B cell (primary cell): ENCODE data around the gene DOCK4. TPM values are rescaled to one million over a fixed set of nuclear protein-coding genes. Genes with fewer than 3 reads are reported as not detected.

Experiments
- ATAC-seq: fragments of 200-7000 bp; cut with Tn5 transposase; one replicate; pipeline ENCODE4 v1.10.0; 2021; ENCODE audit warnings: low read depth, mild to moderate bottlenecking, moderate number of reproducible peaks, moderate library complexity
- CTCF ChIA-PET: fragments of 350-600 bp; sonication (Branson Sonifier 250); formaldehyde crosslinking; loops from one replicate; lab custom pipeline; 2021; ENCODE audit warnings: antibody characterized with exemption, inconsistent platforms; lab: Charles Lee
- POLR2A ChIA-PET: fragments of 350-600 bp; sonication (Branson Sonifier 250); formaldehyde crosslinking; loops from one replicate; lab custom pipeline; 2021; ENCODE audit warnings: antibody characterized with exemption; lab: Charles Lee
- DNase-seq: peaks from one replicate; pipeline ENCODE4 v3.0.0; 2013
- H2AFZ ChIP-seq: 2 replicates; pipeline ENCODE4 v1.6.1; 2012; ENCODE audit warnings: mild to moderate bottlenecking, low read depth, low read length; ENCODE audit not compliant: insufficient read depth, poor library complexity, severe bottlenecking
- H3K27ac ChIP-seq, 2 donors: 1 replicate in 1 of 2; 2 replicates in 1 of 2; pipeline ENCODE4 v1.5.1; 2012 to 2013; ENCODE audit warnings: low read length in 2 of 2, mild to moderate bottlenecking in 2 of 2, moderate library complexity in 1 of 2
- H3K27me3 ChIP-seq, 4 experiments: fragments of 200-600 bp in 1 of 4; sonication (generic) in 1 of 4; replicated peaks in 1 of 4; 1 replicate in 2 of 4; 2 replicates in 2 of 4; pipeline versions ENCODE4 v1.6.1 to v1.7.0; 2013 to 2016; ENCODE audit warnings: low read length in 3 of 4, mild to moderate bottlenecking in 2 of 4, mixed read lengths in 1 of 4, moderate library complexity in 1 of 4; ENCODE audit not compliant: insufficient read depth in 4 of 4, control insufficient read depth in 3 of 4; ENCODE audit errors: control extremely low read depth in 1 of 4
- H3K36me3 ChIP-seq, 2 experiments: replicated peaks in 1 of 2; 1 replicate in 1 of 2; 2 replicates in 1 of 2; pipeline versions ENCODE4 v1.6.1 to v1.7.1; 2013; ENCODE audit warnings: low read length in 1 of 2; ENCODE audit not compliant: insufficient read depth in 2 of 2, control insufficient read depth in 1 of 2; ENCODE audit errors: control extremely low read depth in 1 of 2, extremely low read depth in 1 of 2
- H3K4me1 ChIP-seq, 2 donors: fragments of 200-600 bp in 1 of 2; sonication (generic) in 1 of 2; 1 replicate in 1 of 2; 2 replicates in 1 of 2; pipeline versions ENCODE4 v1.5.1 to v1.6.1; 2013 to 2017; ENCODE audit warnings: low read length in 2 of 2; ENCODE audit not compliant: control insufficient read depth in 2 of 2, insufficient read depth in 2 of 2
- H3K4me2 ChIP-seq: replicated peaks from 2 replicates; pipeline ENCODE3; 2012; ENCODE audit warnings: mild to moderate bottlenecking, low read depth, low read length; ENCODE audit not compliant: poor library complexity, severe bottlenecking
- H3K4me3 ChIP-seq, 5 experiments: fragments of 200-600 bp in 1 of 5; sonication (generic) in 1 of 5; 1 replicate in 3 of 5; 2 replicates in 2 of 5; pipeline versions ENCODE4 v1.5.1 to v1.7.0; 2011 to 2016; ENCODE audit warnings: low read length in 4 of 5, mild to moderate bottlenecking in 4 of 5, low read depth in 2 of 5, control low read depth in 1 of 5, moderate library complexity in 1 of 5; ENCODE audit not compliant: insufficient read depth in 1 of 5; ENCODE audit errors: control extremely low read depth in 1 of 5, extremely low read depth in 1 of 5
- H3K79me2 ChIP-seq: fragments of 200-600 bp; sonication (generic); one replicate; pipeline ENCODE4 v1.6.0; 2016; ENCODE audit warnings: low read length; ENCODE audit not compliant: control insufficient read depth, insufficient read depth
- H3K9ac ChIP-seq: fragments of 200-600 bp; sonication (generic); 2 replicates; pipeline ENCODE4 v1.6.1; 2017; ENCODE audit warnings: mild to moderate bottlenecking, low read length, moderate library complexity
- H3K9me3 ChIP-seq, 3 donors: one replicate each; pipeline versions ENCODE4 v1.6.1 to v1.7.1; 2013; ENCODE audit warnings: low read length in 2 of 3; ENCODE audit not compliant: control insufficient read depth in 2 of 3, insufficient read depth in 1 of 3; ENCODE audit errors: control extremely low read depth in 1 of 3
- H4K20me1 ChIP-seq: 2 replicates; pipeline ENCODE4 v1.6.0; 2012; ENCODE audit warnings: mild to moderate bottlenecking, low read length; ENCODE audit not compliant: insufficient read depth, control insufficient read depth, poor library complexity, severe bottlenecking
- H3K27ac Mint-ChIP-seq: one replicate; pipeline ENCODE4 v1.8.0; 2021; ENCODE audit warnings: mixed read lengths
- H3K27me3 Mint-ChIP-seq: one replicate; pipeline ENCODE4 v1.8.0; 2021; ENCODE audit warnings: mixed read lengths
- H3K4me1 Mint-ChIP-seq: one replicate; pipeline ENCODE4 v1.8.0; 2021; ENCODE audit warnings: mixed read lengths
- H3K4me3 Mint-ChIP-seq: one replicate; pipeline ENCODE4 v1.8.0; 2021; ENCODE audit warnings: mixed read lengths
- H3K9me3 Mint-ChIP-seq: one replicate; pipeline ENCODE4 v1.8.0; 2022; ENCODE audit warnings: mixed read lengths; ENCODE audit not compliant: insufficient read depth
- CTCF ChIP-seq: fragments of 200-600 bp; IDR thresholded peaks from one replicate; pipeline ENCODE4 v1.8.0; 2022; ENCODE audit warnings: antibody characterized with exemption, mild to moderate bottlenecking
- EZH2 ChIP-seq: IDR thresholded peaks from 2 replicates; pipeline ENCODE4 v1.6.1; 2012; ENCODE audit warnings: borderline replicate concordance, low read depth, mild to moderate bottlenecking, moderate library complexity, low read length; ENCODE audit not compliant: insufficient read depth, poor library complexity, severe bottlenecking
- WGBS: methylation state at CpG from one replicate; pipeline ENCODE4 v1.1.5; 2013; ENCODE audit warnings: missing lambda C conversion rate; ENCODE audit not compliant: insufficient coverage; 5-methylcytosine and 5-hydroxymethylcytosine counted together
- intact Hi-C: fragments of 100-400 bp; cut with micrococcal nuclease; formaldehyde crosslinking; loops from one replicate; pipeline ENCODE4 v1.10.0; 2022
- polyA plus RNA-seq: library from polyadenylated mRNA; depleted of rRNA; stranded (reverse); fragments of >200 nt; gene quantifications from 2 replicates; pipeline ENCODE4 v1.2.3, GENCODE V29; 2012
- total RNA-seq, 2 donors: library from RNA; stranded (reverse); fragments of 120-200 nt in 1 of 2; gene quantifications; 1 replicate in 1 of 2; 2 replicates in 1 of 2; pipeline versions ENCODE4 v1.2.3 to v1.2.4, GENCODE V29; 2013 to 2022

The DOCK4 gene
- total and polyA plus RNA-seq, 2 donors (not counting 1 experiment from before 2014, with no cell fraction given): 0.03 to 4.1 TPM

DNA sequence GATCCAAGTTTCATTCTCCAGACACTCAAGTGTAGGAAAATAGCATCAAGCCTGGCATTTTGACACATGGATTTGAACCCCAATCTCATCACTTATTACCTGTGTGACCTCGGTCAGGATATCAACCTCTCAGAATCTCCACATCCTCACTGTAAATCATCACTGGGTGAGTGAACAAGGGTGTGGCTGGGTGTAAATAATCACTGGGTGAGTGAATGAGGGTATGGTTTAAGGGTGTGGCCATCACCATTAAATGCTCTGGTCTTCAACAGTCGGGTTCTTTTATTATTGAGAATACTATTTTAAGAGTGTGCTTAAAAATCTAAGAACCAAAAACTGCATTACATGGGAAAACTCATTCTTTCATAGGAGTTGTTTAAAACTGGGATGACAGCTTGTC is 200.1 kb downstream of the DOCK4 start:
- ChIA-PET CTCF (no interaction called here), POLR2A (no interaction called here)
- ATAC-seq: no peak
- Histone ChIP-seq H2AFZ (no peak overlapping the region), H3K4me3 (no peak overlapping the region), H3K27me3 (no peaks in the 10 kb centered on the region), H3K9me3 (no peaks in the 10 kb centered on the region), H3K4me2 (no peak overlapping the region), H4K20me1 (no peaks in the 10 kb centered on the region), H3K9ac (no peak overlapping the region), H3K4me1 (no peaks in the 10 kb centered on the region), H3K79me2 (no peaks in the 10 kb centered on the region), H3K27ac (no peak overlapping the region), H3K36me3 (no peaks in the 10 kb centered on the region)
- DNase-seq: no peak
- H3K27me3 Mint-ChIP-seq: no peaks in the 10 kb centered on the region
- no CpG with 5 or more reads among the region's 2 CpGs for WGBS
- no peak for TF ChIP-seq EZH2
- no peak overlapping the region for H3K4me3 Mint-ChIP-seq
- intact Hi-C loops: no loop called here
- H3K27ac Mint-ChIP-seq: no peak overlapping the region
- H3K4me1 Mint-ChIP-seq: no peaks in the 10 kb centered on the region
- no peaks in the 10 kb centered on the region for H3K9me3 Mint-ChIP-seq

DNA sequence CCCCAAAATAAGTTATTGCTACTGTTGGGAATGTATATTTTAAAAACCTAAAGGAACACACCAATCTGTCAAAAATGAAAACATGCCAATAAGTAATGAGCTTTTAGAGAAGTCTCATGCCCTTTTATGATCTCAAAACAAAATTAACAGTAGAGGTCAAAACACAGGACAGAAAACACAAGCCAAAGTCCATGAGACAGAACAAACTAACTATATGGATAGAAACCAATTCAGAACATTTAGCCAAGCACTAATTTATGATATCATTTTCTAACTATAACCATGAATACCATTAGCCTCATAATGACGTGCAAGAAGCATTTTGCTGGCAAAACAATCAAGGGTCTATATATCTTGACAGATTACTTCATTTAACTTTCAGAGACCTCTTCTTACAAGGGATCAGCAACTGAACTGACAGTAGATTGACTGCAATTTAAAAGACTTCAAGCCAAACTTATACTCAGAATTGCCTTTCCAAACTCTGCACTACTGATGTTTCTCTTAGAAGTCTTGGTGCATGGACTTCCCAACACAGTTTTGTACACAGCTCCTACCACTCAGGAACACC is 200.9 kb downstream of the DOCK4 start:
- H4K20me1 ChIP-seq: no peaks in the 10 kb centered on the region
- ATAC-seq (no peak), DNase-seq (no peak)
- H3K4me3 Mint-ChIP-seq: no peak overlapping the region
- H3K4me2 ChIP-seq: no peak overlapping the region
- H3K79me2 ChIP-seq: no peaks in the 10 kb centered on the region
- intact Hi-C loops: no loop called here
- no peaks in the 10 kb centered on the region for H3K27me3 Mint-ChIP-seq
- no peak overlapping the region for H3K9ac ChIP-seq
- no peaks in the 10 kb centered on the region for H3K27me3 ChIP-seq
- H3K4me3 ChIP-seq: no peak overlapping the region
- POLR2A ChIA-PET: no interaction called here
- no peaks in the 10 kb centered on the region for H3K9me3 ChIP-seq
- no peaks in the 10 kb centered on the region for H3K9me3 Mint-ChIP-seq
- H3K4me1 ChIP-seq: no peaks in the 10 kb centered on the region
- CTCF ChIA-PET: no interaction called here
- H3K27ac Mint-ChIP-seq: no peak overlapping the region
- no peak overlapping the region for H3K27ac ChIP-seq
- H2AFZ ChIP-seq: no peak overlapping the region
- WGBS: no CpG with 5 or more reads among the region's 1 CpG
- no peak for TF ChIP-seq EZH2
- TF ChIP-seq CTCF: no peak
- H3K4me1 Mint-ChIP-seq: no peaks in the 10 kb centered on the region
- H3K36me3 ChIP-seq: no peaks in the 10 kb centered on the region
